Dermis blood vessel endothelial cell (primary cell): ENCODE results near the gene RAB44. TPM values are rescaled to one million over a fixed set of nuclear protein-coding genes. Genes with fewer than 3 reads are reported as not detected.

Source experiments
- DNase-seq: peaks from one replicate; pipeline ENCODE4 v3.0.0; 2010
- total RNA-seq: library from RNA; depleted of rRNA; stranded (reverse); fragments of >200 nt; gene quantifications from 2 replicates; pipeline ENCODE4 v1.2.3, GENCODE V29; 2014

Gene RAB44
- total RNA-seq, 1 donor from 2014 or later = under 0.01 TPM

DNA sequence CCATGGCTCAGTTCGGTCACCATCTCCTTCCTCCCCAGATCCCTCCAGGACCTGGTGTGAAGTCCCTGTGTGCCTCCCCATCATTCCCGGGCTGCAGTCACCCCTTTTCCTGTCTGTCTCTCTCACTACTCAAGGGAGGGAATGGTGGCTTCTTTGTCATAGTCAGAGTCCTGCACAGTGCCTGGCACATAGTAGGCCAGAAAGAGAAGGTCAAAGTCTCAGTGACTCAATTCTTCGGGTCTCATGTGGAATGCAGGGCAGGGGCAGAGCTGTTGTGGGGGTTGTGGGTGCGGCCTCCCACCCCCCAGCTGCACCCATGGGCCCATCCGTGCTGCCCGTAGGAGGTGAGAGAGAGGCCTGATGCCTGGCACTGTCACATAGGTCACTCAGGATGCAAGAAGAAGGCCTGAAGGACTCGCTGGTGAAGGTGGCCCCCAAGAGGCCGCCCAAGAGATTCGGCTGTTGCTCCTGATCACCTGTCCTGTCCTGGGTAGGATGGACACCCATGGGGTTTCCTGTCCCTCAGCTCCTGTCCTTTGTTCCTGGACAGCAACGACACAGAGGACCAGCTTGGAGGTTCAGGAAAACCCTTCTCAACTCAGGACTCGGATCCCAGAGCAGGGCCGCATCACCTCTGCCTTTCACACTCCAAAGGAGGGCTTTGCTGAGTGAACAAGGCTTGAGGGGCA, 34.1 kb downstream of the RAB44 start:
- DNase-seq = no peak

DNA sequence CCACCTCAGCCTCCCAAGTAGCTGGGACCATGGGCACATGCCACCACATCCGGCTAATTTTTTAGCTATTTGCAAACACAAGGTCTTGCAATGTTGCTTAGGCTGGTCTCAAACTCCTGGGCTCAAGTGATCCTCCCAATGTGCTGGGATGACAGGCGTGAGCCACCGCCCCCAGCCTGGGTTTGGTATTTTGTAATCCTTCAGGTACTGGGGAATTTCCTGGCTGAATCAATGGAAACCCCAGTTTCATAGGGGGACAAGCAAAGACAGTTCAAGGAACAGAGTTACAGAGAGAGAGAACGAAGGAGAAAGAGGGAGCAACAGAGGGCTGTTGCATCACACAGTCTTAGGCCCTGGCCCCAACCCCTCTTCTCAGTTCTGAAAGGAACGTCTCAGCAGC, 35.7 kb downstream of the RAB44 start:
- no peak for DNase-seq

- no peak for DNase-seq
Observed at GRCh38 chr6:36734486-36735060, 36.9 kb downstream of the RAB44 start.

GRCh38 chr6:36735110-36736071, 37.8 kb downstream of the RAB44 start:
- peak; percentile 82 for DNase-seq

GRCh38 chr6:36737043-36737785, 39.6 kb downstream of the RAB44 start:
- no peak for DNase-seq

GRCh38 chr6:36738108-36738507, 40.5 kb downstream of the RAB44 start:
- no peak for DNase-seq

GRCh38 chr6:36739947-36740817, 42.6 kb downstream of the RAB44 start:
- DNase-seq = peak; percentile 91

- DNase-seq = no peak
Observed at GRCh38 chr6:36740818-36741179, 43.2 kb downstream of the RAB44 start.

GRCh38 chr6:36742146-36742545, 44.5 kb downstream of the RAB44 start:
- no peak for DNase-seq

DNA sequence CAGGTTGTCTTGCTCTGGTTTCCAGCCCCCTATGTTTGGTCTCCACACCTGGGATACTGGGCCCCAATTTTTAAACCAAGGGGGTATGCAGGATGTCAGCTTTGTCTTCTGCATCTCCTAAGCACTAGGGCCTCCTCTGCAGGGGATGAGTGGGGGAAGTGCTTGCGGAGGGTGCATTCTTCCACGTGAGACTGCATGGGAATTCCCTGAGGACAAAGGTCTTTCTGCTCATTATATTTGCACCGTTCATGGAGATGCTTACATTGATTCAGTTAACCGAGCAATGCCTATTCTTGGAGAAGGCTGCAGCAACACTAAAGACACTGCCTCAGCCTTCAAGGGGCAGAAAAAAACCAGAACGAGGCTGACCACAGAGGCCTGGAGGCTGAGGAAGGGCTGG, 45.4 kb downstream of the RAB44 start:
- DNase-seq = no peak

GRCh38 chr6:36743538-36744303, 46.1 kb downstream of the RAB44 start:
- DNase-seq = no peak

- no peak for DNase-seq
Observed at GRCh38 chr6:36744304-36744673, 46.7 kb downstream of the RAB44 start.

- no peak for DNase-seq
Observed at GRCh38 chr6:36745283-36745682, 47.7 kb downstream of the RAB44 start.

DNA sequence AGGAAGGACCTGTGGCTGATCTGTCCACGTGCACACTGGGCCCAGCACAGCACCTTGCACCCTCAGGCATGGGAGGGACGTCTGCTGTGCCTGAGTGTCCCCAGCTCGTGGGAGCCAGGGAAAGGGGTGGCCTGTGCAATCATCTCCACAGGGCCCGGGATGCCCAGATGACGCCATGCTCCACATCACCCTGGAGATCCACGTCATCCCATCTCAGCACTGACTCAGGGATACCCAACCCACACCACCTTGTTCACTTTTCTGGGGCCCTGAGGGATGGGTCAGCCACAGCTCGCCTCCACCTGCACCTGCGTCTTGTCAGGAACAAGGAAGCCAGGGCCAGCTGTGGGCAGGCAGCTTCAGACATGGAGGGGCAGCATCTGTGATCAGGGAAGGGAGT, 48.2 kb downstream of the RAB44 start:
- no peak for DNase-seq

DNA sequence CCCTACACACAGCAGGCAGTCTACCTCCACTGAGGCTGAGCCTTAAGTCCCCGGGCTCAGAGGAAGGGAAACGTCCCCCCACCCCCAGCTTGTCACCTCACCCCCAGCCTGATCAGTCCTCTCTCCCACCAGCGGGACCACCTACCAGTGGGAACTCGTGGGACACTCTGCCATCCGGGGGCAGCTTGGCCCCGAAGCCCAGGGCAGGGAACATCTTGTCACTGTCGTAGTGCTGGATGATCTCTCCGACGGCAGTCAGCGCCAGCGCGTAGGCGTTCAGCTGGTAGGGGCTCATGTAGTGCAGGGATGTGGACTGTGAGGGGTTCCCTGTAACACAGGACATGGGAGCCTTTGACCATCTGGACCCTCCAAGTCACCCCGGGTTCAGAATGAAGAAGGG, 48.6 kb downstream of the RAB44 start:
- no peak for DNase-seq

GRCh38 chr6:36749829-36750489, 52.3 kb downstream of the RAB44 start:
- DNase-seq = no peak

GRCh38 chr6:36751091-36751490, 53.5 kb downstream of the RAB44 start:
- DNase-seq = no peak

- no peak for DNase-seq
Observed at GRCh38 chr6:36751833-36752186, 54.2 kb downstream of the RAB44 start.

GRCh38 chr6:36752187-36752885, 54.7 kb downstream of the RAB44 start:
- DNase-seq = peak; percentile 67
